HG03565 (cell line): ENCODE data around the gene AGPAT4.
"Not testable (repeated sequence)": the region's sequence is repeated elsewhere in the genome, so short reads cannot be mapped to it uniquely, and the experiment has no call there.

Source experiments
- ATAC-seq: cut with Tn5 transposase; IDR thresholded peaks from one replicate; pipeline ENCODE4 v1.9.1; 2021; ENCODE audit warnings: mild to moderate bottlenecking, moderate library complexity; ENCODE audit not compliant: unreplicated experiment

Gene AGPAT4

DNA sequence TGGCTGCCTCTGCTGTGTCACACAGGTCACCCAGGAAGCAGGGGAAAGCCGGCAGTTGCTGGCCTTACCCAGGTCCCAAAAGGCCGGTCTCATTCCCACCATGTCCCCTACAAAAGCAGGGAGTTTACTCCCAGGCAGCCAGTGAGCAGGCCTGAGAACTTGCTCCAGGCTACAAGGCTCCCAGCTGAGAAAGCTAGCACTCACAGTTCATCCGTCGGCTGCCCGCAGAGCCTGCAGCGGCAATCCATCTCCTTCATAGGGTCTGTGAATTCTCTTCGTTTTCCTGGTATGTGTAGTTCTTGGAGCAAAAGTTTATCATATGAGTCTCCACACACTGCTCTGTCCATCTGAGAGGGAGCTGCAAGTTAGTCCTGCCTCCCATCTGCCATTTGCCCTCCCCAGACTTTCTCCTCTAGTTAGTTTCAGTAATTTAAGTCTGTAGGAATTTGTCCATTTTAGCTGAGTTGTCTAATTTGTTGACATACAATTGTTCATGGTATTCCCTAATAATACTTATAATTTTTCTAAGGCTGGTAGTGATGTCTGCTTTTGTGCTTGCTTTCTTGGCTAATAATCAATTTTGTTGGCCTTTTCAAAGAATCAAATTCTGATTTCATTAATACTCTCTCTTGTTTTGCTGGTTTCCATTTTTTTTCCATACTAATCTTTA lies 146.7 kb downstream of the AGPAT4 start:
- no peak for ATAC-seq

DNA sequence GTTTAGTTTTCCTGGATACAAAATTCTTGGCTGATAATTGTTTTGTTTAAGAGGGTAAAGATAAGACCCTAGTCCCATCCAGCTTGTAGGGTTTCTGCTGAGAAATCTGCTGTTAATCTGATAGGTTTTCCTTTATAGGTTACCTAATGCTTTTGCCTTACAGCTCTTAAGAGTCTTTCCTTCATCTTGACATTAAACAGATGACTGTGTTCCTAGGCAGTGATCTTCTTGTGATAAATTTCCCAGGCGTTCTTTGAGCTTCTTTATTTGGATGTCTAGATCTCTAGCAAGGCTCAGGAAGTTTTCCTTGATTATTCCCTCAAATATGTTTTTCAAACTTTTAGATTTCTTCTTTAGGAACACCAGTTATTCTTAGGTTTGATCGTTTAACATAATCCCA lies 148.3 kb downstream of the AGPAT4 start:
- ATAC-seq: no peak

DNA sequence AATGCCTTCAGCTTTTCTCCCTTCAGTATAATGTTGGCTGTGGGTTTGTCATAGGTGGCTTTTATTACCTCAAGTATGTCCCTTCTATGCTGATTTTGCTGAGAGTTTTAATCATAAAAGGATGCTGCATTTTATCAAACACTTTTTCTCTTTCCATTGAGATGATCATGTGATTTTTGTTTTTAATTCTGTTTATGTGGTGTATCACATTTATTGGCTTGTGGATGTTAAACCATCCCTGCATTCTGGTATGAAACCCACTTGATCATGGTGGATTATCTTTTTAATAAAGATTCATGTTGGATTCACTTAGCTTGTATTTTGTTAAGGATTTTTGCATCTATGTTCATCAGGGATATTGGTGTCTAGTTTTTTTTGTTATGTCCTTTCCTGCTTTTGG lies 150.5 kb downstream of the AGPAT4 start:
- not testable (repeated sequence) for ATAC-seq

DNA sequence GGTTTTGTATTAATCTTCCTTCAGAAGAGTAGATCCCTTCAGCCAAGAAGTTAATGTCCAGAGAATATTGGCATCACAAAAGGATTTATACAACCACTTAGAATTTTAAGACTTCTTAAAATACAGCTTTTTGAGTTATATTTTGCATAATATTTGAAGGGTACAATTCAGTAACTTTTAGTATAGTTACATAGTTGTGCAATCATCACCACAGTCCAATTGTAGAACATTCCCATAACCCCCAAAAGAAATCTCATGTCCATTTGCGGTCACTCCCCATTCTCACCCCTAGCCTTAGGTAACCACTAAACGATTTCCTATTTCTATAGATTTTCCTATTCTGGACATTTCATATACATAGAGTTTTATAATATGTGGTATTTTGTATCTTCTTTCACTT lies 155.9 kb downstream of the AGPAT4 start:
- no peak for ATAC-seq

DNA sequence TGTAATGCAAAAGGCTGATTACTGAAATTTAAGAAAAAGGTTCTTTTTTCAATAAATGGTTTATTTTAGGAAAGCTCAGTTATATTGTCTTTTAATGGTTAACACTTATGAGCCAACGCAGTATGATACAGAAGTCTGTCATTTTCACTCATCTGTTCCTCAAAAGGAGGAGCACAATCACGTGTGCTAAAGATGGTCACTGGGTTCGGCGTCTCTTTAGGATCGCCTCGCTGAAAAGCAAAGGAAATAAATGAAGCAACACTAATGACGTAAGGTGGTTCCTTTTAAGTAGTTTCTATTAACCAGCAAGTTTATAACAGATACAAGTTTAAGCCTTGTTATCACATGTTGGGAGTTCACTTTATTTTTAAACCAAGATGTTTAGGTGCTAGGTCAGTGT lies 156.6 kb downstream of the AGPAT4 start:
- ATAC-seq: no peak

DNA sequence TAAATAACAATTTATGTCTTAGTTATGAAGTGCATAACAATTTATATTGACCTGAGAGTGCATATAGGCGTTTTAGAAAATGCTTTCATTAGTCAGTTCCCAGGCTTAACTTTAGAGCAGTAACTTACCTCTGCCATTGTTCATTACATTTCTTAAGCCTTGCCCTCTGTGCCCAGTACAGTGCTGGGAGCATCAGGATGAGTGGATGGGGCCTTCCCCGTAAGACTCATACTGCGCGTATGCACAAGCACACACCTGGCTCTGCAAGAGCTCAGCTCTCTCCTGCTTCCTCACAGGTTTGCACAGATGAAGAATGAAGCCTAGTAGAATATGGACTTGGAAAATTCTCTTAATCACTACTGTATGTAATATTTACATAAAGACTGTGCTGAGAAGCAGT lies 157.3 kb downstream of the AGPAT4 start:
- ATAC-seq: no peak

DNA sequence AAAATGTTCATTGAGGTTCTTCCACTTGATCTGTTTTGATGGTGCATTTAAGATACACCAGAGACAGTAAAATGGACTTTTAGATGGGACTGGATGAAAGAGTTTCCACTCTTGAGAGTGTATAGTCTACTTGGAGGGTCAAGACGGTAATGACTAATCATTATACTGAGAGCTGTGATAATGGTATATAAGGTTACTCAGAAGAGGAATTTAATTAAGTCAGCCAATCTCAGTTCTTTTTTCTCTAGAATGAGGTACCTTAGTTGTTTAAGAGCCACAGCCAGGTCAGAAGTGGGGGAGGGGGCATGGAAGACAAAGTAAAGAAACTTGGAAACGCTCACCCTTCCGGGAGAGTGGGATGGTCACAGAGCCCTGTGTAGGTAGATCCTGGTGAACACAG lies 158.4 kb downstream of the AGPAT4 start:
- ATAC-seq: peak; percentile 47

DNA sequence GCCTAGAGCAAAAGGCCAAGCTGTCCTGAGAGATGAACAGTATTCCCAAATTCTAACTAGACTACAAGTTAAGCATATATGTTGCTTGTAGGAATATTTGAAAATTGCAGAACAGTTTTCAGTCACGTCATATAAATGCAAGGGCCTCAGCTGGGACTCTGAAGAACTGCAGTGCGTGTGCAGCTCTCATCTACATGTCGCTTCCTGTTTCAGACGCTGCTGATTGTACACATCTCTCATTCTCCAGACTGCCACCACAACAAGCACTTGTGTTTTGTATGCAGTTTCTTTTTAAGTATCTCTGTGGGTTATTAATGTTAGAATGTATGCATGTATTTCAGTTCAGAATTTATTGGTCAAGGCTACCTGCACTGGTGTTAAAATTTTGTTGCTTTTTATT lies 162.6 kb downstream of the AGPAT4 start:
- no peak for ATAC-seq

DNA sequence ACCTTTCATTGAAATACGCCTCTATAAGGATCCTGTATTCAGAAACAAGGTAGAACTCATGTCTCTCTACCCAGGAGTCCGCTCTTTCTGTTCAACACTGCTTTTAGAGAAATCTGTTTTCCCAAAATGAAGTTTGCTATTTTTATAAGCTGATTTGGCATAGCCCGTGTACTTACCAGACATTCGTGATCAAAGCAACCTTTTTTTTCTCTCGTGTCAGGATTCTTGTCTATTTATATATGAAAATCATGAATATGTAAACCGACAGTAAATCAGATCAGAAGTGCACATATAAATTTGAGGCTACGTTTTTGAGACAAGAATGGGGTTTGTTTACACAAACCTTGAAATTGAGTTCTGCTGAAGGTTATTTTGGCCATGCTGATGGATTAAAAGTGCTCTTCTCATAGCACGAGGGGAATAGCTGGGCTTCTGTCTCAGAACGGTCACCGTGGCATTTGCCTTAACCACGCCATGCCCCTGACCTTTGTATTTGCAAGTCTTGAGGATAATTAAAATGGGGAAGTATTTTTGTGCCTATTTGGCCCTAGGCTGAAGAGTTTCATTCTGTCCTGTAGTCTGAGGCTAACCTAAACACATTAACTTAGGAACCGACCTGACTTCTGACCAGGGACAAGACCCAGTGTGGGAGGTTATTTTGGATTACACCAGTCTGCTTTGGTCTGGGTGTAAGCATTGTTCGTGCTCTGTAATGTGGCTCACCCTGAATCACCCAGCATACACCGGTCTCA lies 163.7 kb downstream of the AGPAT4 start:
- no peak for ATAC-seq

DNA sequence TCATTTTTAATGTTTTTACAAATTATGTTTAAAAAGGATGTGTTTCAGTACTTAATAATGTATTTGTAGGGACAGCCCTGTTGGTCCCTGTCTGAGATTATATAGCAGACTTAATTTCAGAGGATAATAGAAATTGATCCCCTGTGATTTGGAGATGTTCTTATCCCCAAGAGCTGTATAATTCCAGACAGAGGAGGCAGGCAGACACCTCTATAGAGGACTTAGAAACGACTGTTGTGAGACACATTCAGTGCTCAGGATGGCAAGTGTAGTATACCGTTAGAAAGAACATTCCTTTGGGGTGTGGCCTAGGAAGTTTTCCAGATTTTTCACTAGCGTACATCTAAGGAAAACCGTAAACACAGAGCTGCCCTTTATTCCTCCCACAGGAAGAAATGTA lies 164.5 kb downstream of the AGPAT4 start:
- ATAC-seq: no peak

DNA sequence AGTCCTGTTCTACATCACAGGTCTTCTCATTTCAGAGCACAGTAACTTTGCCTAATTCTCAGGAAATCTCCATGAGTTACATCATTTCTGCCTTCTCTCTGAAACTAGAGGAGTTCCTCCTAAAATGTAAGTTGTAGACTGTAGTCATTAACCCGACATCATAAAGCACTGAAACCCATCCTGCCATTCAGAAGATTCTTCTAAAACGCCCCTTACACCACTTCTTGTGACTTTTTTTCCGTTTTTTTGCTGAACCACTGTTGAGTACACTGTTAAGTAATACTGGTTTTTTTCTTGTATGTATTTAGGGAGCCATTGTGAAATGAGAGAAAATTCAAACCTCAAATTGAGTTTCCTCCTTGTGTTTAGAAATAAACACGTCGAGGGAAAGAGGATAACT lies 164.9 kb downstream of the AGPAT4 start:
- no peak for ATAC-seq

DNA sequence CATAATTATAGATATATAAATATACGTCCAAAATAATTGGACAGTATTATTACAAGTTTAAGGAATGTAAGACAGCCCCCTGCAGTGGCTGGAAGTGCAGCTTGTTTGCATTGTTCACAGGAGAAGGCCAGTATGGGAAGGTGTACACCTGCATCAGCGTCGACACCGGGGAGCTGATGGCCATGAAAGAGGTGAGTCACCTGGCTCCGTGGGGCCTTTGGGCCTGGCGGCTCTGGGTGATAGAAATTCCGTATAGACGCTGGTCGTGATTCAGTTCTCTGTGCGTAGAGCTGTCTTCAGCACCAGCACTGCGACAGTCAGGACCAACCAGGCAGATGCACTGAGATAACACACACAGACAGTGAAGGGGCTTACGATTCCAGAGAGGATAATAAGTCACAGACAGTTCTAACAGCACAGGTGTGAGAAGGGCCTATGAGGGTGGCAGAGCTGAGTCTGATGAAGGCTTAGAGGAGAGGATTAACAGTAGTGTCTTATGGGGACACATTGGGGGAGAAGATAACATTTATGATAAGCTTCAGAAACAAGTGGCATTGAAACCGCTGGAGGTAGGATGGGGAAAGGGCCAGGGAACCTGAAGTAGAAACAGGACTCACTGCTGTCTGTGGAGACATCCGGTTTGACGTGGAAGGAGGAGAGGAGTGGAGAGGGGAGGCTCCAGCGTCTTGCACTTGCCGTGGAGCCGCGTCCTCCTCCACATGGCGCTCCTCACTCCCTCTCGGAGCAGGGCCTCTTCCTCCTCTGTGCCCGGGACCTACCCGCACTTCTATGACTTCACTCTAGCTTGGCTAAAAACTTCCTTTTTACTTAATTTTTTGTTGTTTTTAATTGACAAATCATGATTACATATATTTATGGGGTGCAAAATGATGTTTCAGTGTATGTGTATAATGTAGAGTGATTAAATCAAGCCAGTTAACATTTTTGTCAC lies 165.8 kb downstream of the AGPAT4 start:
- ATAC-seq: no peak

DNA sequence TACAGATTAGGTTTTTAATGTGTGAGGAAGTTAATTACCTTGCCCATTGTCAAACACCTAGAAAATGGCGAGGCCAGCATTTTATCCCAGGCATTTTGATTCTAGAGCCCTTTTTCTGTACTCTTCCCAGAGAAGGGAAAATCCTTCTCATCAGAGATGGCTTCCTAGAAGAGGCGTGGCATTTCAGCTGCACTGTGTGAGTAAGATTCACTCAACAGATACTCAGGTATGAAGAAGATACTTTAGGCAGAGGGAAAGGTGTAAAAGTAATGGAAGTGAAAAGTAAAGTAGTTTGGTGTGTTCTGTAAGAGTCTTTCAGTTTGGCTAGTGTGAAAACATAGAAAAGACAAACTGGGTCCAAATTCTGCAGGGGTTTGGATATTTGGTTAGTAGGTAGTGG lies 168.5 kb downstream of the AGPAT4 start:
- ATAC-seq: no peak

DNA sequence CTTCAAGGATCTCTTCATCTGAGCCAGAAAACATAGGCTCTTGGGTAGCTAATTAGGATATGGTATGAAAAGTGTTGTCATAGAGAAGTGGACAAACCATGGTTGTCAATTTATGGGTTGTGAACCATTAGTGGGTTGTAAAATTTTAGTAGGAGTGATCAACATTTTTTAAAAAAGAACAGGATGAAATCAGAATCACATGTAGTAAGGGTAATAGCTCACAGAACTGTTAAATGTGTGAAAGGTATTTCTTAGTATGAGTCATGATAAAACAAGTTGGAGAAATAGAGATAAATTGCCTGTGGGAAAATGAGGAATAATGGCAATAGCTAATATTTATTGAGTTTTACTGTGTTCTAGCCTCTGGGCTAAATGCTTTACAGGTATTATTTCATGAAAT lies 168.9 kb downstream of the AGPAT4 start:
- ATAC-seq: no peak

DNA sequence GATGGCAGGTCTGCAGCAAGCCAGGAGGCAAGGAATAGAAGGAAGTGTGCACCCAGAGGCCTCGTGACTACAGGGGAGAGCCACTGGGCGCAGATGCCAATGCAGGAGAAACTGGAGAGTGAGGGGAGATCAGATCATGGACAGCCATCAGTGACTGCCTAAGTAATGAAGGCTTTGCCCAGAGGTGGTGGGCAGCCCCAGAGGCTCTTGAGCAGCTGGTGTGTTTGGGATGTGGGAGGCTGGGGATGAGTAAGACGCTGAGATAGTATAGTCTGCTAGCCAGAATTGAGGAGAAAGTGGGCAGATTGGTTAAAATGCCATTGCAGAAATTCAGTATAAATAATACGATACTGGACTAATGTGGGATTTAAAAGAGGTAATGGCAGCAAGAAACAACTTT lies 170.4 kb downstream of the AGPAT4 start:
- ATAC-seq: no peak

DNA sequence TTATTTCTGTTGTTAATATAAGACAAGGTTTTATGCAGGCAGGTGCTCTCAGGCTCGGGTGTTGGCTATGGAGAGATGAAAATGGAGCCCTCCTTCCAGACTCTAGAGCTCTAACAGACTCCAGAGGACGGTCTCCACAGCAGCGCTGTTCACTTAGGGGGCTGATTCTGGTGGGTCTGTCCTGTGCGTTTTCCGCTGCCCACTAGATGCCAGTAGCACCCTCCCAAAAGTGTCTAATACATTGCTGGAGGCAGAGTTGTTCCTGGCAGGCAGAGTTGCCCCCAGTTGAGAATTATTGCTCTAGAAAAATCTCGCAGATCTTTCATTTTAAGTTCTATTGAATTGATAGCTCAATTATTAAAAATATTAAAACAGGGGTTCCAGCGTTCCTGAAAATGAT lies 172.3 kb downstream of the AGPAT4 start:
- ATAC-seq: no peak

DNA sequence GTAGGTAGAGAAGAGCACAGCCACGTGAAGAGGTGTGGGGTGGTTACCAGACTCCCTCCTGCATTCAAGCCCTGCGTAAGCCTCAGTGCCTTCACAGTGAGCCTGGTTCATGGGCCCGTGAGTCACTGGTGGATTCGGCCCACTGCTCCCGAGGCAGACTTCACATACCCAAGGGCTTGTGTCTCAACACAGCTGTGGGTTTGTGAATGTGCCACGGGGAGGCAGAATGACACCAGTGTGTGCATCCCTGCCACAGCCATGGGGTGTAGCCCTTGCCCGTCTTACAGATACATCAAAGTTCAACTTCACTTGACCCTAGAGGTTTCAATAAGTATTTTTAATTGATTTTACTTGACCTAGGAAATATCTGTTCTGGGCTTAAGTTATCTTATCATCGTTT lies 173.8 kb downstream of the AGPAT4 start:
- no peak for ATAC-seq

DNA sequence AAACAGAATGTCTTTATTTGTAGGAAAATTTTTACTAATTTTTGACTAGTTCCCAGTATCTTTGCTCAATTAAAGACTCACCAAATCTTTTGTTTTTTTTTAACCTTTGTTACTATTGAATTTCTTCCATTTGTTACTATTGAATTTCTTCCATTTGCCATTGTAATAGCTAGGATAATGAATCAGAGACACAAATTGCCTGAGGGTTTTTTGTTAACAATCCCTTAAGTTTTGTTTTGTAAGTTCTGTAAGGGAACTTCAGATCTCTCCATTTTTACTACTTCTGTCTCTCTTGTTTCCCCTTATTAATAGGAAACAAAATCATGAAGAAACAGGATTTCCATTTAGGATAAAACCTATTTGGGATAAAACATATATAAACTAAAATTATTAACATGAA lies 177.9 kb downstream of the AGPAT4 start:
- ATAC-seq: no peak

DNA sequence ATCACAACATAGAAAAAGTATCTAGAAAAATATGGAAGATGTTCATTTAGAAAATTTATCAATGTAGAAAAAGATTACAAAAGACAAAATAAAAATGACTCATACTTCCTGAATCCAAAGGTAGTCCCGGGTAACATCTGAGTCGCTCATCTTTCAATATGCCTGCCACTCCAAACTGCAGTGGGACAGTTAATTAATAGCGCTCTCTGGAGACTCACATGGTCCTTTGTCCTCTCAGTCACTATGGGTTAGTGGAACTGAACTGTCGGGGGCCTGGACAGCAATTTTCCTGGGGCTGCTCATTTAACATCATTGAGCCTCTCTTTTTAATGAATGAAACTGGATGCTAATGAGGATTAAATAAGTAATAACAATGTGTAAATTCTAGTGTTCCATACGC lies 178.9 kb downstream of the AGPAT4 start:
- ATAC-seq: no peak

DNA sequence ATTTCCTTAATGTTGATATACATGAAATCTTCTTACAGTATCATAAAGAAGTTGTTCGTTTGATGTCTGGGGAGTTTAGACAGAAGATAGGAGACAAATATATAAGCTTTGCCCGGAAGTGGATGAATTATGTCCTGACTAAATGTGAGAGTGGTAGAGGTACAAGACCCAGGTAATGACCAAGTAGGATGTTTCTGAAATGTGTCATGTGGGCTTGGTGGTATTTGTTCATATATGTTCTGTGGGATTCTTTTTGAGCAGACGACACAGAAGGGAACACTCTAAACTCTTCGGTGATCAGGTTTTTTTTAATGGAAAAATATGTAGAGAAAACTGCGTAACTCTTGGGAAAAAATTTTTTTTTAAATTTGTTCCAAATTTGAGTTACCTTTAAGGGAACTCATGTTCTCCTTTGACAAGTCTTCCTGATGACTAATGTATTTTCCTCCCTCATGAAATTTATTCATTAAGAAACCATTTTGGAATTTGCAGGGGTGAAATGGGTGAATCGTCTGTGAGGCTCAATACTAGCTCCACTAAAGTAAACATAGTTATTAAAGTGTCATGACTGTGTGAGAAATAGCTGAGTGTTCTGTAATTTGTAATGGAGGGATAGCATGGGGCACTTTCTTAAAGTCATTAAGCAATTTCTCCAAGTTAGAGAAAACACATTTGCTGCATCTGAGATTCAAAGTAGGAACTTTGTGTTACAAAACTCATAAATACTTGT lies 181.7 kb downstream of the AGPAT4 start:
- ATAC-seq: no peak

DNA sequence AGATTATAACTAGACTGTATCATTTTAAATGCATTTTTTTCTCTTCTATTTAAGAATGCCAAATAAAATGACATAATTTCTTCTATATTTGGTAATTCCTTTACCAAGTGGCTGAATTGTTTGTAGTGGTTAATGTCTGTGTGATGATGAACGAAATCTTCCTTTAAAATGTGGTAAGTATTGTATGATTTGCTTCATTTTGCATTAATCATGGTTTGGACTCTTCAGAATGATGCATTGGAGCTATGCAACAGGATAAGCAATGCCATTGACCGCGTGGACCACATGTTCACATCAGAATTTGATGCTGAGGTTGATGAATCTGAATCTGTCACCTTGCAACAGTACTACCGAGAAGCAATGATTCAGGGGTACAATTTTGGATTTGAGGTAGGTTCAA lies 182.7 kb downstream of the AGPAT4 start:
- no peak for ATAC-seq
